Activated CD8-positive, alpha-beta memory T cell treated with anti-CD3 and anti-CD28 coated beads for 4 hours (primary cell): ENCODE data around the gene CHCHD3.
"Not testable (repeated sequence)": the region's sequence is repeated elsewhere in the genome, so short reads cannot be mapped to it uniquely, and the experiment has no call there.

Experiments
- DNase-seq, 2 donors: peaks; one replicate each; pipeline ENCODE4 v3.0.0-alpha.2; 2020; ENCODE audit warnings: low read depth in 2 of 2

The CHCHD3 gene

DNA sequence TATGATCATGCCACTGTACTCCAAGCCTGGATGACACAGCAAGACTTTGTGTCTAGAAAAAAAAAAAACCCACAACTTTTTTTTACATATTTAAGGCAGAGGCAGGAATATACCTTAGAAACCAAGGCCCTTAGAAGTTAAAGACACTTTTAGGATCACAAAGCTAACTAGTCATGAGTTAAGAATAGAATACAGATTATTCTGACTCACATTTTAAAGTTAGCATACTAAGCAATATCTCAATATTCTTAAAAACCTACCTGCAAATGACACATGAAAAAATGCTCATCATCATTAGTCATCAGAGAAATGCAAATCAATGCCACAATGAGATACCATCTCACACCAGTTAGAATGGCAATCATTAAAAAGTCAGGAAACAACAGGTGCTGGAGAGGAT, 177.7 kb downstream of the CHCHD3 start:
- no peak for DNase-seq

DNA sequence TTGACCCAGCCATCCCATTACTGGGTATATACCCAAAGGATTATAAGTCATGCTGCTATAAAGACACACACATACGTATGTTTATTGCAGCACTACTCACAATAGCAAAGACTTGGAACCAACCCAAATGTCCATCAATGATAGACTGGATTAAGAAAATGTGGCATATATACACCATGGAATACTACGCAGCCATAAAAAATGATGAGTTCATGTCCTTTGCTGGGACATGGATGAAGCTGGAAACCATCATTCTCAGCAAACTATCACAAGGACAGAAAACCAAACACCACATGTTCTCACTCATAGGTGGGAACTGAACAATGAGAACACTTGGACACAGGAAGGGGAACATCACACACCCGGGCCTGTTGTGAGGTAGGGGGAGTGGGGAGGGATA, 179.6 kb downstream of the CHCHD3 start:
- not testable (repeated sequence) for DNase-seq

DNA sequence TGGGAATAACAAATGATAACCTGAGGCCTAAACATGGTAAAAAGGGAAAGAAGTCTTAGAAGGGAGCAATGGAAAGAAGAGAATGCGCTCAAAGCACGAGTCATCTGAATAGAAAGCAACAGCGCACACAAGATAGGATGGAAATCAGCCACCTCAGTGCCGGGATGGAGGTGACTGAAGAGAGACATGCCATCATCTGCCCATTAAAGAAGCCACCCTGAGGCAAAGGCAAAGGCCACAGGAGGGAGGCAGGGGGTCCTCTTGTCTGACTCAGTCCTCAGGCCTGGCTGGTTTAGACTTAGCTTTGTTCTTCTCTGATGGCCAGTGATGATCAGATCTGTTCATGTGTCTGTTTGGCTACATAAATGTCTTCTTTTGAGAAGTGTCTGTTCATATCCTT, 180.6 kb downstream of the CHCHD3 start:
- DNase-seq: no peak

DNA sequence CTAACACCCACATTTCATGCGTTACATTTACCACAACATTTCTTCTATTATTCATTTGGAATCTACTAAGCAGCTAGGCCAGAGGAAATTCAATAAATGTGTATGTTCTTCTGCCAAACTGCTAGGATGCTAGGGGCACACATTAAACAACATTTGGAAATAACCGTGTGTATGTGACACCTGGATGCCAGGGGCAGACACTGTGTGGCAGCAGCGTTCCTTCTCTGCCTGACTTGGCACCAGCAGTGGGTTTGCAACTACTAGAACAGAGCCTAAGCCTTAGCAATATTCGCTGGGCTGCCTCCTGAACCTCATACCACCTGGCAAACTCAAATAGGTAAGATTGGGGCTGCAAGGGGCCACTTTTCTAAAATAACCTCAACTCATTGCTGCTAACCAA, 182.1 kb downstream of the CHCHD3 start:
- no peak for DNase-seq

DNA sequence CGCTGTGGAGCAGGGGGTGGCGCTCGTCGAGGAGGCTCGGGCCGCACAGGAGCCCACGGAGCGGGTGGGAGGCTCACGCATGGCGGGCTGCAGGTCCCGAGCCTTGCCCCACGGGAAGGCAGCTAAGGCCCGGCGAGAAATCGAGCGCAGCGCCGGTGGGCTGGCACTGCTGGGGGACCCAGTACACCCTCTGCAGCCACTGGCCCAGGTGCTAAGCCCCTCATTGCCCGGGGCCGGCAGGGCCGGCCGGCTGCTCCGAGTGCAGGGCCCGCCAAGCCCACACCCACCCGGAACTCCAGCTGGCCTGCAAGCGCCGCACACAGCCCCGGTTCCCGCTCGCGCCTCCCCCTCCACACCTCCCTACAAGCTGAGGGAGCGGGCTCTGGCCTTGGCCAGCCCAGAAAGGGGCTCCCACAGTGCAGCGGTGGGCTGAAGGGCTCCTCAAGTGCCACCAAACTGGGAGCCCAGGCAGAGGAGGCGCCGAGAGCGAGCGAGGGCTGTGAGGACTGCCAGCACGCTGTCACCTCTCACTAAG, 183.2 kb downstream of the CHCHD3 start:
- not testable (repeated sequence) for DNase-seq

DNA sequence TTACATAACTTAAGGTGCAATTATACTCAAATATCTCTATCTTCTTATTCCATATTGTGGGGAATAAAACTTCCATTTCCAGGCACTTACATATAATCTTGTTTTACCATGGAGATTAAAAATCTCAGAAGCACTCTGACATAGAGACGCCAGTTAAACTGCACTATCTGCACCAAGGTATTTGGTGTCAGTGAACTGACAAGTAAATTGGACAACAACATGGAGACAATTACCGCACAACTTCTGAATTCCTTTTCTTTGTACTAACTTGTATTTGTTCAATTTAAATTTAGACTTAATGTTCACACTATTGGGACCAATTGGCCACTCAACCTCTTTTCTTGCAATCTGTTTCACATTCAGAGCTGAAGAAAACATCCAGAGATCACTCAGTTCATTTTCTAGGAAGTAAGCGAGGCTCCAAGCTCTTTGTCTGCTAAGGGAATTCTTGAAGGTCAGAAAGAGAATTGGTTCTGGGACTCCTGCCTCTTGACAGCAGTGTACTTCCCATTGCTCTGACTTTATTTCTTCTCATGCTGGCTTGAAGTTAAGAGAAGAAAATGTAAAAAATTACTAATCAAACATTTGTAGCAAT, 184.7 kb downstream of the CHCHD3 start:
- no peak for DNase-seq

DNA sequence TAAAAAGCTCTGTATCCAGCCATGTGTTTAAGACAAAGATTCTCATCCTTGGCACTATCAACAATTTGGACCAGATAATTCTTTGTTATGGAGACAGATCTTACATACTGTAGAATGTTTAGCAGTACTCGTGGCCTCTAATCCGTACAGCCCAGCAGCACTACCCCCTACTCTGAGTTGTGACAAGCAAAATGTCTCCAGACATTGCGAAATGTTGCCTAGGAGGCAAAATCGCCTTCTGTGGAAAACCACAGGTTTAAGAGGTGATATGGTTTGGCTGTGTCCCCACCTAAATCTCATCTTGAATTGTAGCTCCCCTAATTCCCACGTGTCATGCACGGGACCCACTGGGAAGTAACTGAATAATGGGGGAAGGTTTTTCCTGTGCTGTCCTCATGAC, 186.7 kb downstream of the CHCHD3 start:
- DNase-seq: no peak

DNA sequence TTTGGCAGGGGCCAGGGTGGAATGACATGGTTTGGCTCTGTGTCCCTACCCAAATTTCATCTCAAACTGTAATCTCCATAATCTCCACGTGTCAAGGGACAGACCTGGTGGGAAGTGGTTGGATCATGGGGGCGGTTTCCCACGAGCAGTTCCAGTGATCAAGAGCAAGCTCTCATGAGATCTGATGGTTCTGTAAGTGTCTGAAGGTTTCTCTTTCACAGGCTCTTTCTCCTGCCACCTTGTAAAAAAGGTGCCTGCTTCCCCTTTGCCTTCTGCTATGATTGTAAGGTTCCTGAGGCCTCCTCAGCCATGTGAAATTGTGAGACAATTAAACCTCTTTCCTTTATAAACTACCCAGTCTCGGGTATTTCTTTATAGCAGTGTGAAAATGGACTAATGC, 188.3 kb downstream of the CHCHD3 start:
- no peak for DNase-seq

DNA sequence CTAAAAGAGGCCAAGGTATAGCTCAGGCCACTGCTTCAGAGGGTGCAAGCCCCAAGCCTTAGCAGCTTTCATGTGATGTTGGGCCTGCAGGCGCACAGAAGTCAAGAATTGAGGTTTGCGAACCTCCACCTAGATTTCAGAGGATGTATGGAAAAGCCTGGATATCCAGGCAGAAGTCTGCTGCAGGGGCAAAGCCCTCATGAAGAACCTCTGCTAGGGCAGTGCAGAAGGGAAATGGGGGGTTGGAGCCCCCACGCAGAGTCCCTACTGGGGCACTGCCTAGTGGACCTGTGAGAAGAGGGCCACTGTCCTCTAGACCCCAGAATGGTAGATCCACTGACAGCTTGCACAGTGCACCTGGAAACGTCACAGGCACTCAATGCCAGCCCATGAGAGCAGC, 189.1 kb downstream of the CHCHD3 start:
- DNase-seq: not testable (repeated sequence)

DNA sequence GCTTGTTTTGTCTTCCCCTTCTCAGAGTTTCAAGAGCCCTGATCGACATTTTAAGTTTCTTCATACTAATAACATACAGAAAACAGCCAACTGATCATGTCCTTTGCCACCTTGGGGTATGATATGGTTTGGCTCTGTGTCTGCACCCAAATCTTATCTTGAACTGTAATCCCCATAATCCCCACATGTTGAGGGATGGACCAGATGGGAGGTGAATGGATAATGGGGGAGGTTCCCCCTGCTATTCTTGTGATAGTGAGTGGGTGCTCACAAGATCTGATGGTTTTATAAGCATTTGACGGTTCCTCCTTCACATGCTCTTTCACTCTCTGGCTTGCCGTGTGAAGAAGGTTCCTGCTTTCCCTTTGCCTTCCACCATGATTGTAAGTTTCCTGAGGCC, 190.3 kb downstream of the CHCHD3 start:
- no peak for DNase-seq

DNA sequence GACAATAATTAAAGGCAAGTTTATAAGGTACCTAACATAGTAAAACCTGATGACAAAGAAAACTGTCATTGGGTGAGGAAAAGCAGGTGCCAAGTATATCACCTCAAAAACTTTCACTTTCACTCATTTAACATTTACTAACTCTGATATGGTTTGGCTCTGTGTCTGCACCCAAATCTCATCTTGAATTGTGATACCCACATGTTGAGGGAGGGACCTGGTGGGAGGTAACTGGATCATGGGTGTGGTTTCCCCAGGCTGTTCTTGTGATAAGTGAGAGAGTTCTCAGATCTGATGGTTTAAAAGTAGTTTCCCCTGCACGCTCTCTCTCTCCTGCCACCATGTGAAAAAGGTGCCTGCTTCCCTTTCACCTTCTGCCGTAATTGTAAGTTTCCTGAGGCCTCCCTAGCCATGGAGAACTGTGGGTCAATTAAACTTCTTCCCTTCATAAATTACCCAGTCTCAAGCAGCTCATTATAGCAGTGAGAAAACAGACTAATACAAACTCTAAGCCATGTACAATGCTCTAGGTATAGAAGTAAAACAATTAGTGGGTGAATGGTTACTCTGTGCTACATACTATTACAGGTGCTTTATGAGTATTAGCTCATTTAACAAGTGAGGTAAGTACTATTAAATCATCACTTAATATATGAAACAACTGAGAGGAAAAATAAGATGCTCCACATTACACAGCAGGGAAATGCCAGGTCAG, 199.0 kb downstream of the CHCHD3 start:
- DNase-seq: peak in 1 of 2 donors; percentile 0

DNA sequence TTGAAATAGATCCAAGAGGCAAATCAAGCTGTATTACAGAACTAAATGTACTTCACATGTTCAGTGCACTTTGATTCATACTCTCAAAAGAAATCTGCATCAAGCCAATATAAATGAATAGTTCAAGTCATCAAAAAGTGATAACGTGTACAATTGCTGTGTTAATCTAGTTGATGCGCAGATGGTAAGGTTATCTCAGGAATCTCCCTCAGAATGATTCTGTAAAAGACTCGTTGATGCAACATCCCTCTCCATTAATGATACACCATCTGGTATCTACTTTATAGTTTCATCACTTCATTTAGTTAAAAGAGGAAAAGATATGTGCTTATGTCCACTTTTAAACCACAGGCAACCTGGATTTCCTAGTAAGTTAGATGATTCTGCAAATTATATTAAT, 200.6 kb downstream of the CHCHD3 start:
- no peak for DNase-seq

DNA sequence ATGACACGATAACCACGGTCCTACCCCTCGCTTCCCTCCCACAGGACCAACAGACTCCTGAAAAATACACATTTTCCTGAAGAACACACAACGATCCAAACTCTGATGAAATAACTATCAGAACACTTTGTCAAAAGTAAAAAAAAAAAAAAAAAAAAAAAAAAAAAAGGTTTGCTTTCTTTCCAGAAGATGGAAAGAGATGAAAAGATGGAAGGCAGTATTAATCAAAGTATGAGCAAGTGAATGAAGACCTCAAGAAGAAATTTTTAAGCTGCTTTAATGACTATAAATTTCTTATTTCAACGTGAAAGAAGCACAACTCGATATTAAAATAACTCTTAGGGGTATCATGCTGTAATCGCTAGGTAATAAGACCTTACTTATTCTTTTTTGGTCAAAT, 202.3 kb downstream of the CHCHD3 start:
- DNase-seq: no peak

DNA sequence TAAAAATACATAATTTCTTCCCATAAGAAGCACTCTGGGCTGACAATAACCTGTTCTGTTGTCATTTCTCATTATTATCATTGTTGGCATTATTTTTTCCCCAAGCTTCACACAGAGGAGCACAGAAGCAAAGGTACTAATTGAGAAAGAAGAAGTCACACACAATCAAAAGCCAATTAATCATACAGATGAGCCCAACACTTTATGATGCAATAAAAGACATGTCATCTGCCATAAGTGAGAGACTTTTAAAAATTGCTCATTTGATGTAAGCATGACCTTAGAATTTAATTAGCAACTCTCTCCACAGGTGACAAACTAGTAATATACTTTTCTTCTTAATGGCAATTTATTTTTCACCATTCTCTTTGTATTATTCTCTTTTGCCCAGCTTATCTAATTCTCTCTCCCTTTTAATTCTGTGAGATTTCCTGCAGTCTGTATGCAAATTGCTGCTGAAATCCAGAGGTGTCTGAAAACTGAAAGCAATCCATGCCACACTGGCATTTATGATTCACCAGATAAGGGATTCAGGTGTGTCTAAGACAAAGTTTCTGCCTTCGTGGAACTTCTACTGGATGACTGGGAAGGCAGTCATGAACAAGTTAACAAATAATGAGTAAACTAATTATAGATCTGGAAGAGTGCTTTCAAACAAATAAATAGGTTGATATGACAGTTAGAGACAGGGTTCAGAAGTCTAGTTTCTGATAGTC, 203.5 kb downstream of the CHCHD3 start:
- DNase-seq: no peak

DNA sequence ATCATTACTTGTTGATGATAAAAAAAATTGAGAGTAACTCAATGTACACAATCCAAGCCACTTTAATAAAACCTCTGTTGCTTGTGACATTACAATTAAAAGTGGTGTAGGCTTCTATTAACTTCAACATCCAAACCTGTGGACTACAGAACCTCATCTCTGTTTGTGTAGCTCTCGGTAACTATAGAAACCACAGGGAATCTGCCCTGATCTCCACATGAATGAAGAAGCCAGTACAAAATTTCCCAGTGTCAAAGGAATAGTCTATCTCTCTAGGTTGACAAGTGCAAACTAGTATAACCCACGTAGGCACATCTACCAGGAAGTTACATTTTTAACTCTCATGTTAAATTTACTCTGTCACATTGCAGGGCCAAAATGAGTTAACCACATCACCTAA, 204.3 kb downstream of the CHCHD3 start:
- DNase-seq: no peak

DNA sequence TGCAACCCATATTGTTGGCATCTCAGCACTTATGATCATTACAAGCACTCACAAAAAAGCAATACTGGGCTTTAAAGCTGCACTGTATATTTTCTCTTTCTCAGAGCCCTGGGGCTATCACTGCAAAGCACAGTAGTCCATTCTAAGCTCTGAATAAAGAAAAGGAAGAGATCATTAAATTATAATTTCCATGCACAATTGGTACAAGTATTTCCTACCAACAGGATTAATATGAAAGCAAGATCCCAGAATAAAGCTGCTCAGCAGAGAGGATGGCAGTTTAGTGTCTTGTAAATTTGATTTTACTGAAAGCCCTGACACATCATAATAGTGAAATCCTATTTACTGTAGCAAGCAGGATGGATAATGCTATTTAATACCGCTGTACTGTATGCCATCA, 205.3 kb downstream of the CHCHD3 start:
- DNase-seq: no peak

DNA sequence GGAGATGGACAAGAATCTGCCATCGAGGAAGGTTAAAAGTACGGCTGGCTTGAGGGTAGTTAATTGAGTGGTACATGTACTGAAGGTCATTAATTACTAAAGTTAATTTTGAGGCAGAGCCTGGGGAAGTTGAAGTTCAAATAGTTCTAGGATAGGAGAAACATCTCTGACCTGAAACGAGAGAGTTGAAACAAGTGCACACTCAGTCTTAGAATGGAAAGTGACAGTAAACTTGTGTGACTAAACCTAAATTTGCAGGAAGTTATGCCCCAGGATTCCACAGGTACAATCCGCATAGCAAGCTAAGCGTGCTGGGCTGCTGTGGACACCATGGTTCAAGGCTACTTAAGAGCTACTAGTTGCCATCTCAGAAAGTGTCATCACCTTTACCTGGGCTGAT, 209.9 kb downstream of the CHCHD3 start:
- no peak for DNase-seq

DNA sequence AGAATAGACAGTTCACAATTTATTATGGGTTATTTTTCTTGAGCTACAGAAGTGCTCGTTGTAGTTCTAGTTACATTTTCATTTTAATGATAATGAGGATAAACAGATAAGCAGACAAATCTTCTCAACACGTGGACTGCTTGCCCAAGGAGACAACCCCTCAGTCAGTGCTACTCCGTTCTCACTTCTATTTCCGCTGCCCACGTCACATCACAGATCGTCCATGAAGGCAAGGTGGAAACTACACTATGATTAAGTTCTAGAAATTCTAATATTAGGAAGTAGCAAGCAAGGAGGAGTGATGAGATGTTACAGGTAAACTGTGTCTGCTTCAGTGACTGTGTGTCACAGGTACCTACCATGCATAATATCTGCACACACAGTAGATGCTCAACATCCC, 210.5 kb downstream of the CHCHD3 start:
- no peak for DNase-seq

DNA sequence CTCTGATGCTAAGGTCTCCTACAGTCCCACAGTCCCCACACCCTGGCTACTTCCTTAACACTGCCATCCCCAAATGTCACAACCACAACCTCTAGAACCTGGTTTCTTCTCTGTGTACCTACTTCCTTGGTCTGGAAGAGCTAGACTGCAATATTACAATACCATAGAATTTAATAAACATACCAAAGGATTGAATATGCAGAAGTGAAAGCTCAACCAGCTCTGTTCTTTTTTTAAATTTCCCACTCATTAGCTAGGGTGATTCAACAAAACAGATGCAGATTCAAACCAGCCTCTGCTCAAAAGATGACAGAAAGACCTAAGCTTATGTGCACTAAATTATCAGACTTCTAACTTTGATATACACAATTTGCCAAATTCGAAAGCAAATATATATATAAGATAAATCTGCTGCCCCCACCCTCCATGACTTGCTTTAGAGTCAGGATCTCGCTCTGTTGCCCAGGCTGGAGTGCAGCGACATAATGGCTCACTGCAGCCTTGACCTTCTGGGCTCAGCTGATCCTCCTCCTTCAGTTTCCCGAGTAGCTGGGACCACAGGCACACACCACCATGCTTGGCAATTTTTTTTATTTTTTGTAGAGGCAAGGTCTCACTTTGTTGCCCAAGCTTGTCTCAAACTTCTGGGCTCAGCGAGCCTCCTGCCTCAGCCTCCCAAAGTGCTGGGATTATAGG, 212.6 kb downstream of the CHCHD3 start:
- no peak for DNase-seq

DNA sequence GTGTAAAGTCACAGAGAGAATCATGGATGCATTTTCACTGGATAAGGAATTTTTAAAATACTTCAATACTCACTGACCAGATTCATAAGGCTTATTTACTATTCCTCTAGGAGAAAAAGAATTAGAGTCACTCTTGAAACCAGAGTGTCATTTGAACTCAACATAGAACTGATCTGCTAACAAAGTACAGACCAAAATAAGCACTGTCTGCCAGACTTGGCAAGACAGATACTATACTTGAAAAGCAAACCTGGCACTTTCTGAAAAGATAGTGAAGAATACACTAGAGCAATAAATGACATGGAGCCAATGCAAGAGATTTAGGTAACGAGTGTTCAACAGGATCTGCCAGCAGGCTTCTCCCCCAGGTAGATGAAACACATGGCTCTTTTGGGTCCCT, 215.3 kb downstream of the CHCHD3 start:
- DNase-seq: no peak

DNA sequence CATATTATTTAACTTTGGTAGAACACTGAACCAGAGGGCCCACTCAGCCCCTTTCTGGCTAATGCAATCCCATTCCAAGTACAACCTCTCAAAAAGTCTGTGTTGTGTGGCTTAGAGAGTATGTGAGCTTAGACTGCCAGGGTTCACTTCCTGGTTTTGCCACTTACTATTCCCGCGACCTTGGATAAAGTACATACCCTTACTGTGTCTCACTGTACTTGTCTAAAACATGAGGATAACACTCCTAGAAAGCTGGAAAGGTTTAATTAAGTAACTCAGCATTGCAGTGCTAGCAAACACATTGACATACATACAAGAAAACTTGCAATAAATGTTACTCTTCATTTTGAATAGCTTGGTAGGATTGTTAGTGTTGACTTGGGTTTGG, 215.8 kb downstream of the CHCHD3 start:
- no peak for DNase-seq

DNA sequence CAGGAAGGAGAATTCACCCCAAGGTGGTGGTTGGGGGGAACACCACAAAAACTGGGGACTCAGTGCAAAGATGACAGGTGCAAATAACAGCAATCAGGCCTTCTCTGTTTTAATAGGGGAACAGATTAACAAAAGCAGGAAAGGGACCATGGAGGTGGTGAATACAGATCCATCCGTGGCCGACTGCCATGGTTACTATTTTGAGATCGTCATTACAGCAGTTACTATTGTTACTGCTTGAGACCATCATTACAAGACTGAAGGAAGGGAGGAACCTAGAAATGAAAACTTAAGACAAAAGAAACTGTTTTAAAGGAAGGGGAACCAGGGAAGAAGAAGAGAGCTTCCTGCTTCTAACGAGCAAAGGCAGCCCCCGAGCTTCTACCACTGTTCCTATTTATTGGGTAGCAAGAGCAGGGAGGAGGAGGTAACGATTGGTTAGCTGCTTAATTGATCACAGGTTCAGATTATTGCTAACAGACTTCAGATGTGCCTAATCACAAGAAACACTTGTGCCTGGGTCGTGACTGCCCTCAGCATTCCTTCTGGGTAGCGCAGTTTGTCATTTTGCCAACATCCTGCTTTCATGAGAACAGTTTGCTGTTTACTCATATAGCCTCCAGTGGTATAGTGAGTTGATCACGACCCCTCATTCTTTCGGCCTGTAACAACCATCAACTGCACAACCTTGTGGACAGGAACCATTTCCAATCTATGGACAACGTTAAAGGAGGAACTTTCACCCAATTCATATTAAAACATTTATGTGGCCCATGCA, 216.3 kb downstream of the CHCHD3 start:
- no peak for DNase-seq
